HL-60 (cell line): ENCODE measurements around the gene OPA1.

ENCODE experiments used
- GABPA ChIP-seq: IDR thresholded peaks from 2 replicates; pipeline ENCODE4 v1.6.1; 2012; ENCODE audit warnings: low read depth
- POLR2AphosphoS5 ChIP-seq: IDR thresholded peaks from 2 replicates; pipeline ENCODE4 v1.6.1; 2012; ENCODE audit warnings: low read depth
- SPI1 ChIP-seq: IDR thresholded peaks from 2 replicates; pipeline ENCODE4 v1.6.1; 2012; ENCODE audit warnings: low read depth, mild to moderate bottlenecking, borderline replicate concordance
- TF ChIP-seq, protein P1 (sequence below): IDR thresholded peaks from one replicate; pipeline ENCODE4 v1.5.1; 2011; ENCODE audit warnings: low read length, control low read depth, inconsistent platforms; ENCODE audit not compliant: insufficient read depth
- TF ChIP-seq, protein P2 (sequence below): IDR thresholded peaks from 2 replicates; pipeline ENCODE4 v1.6.1; 2012; ENCODE audit warnings: low read depth; ENCODE audit not compliant: insufficient replicate concordance

DNA sequence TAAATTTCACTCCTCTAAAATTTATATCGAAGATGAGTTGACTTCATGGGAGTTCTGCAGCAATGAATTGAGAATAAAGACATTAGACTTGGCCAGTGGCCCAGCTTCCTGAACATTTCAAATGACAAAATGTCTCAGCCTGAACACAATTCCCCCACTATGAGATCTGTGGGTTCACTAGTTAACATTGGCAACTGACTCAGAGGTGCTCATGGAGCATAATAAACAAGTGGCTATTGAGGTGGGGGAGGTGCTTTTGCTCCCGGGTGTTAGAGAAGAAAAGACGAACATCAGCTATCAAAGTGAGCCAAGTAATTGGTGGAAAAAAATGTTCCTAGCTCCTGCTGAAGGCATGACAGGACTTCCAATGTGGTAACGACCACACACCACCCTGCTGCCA is 44.6 kb upstream of the OPA1 start:
- TF ChIP-seq, protein P1, sequence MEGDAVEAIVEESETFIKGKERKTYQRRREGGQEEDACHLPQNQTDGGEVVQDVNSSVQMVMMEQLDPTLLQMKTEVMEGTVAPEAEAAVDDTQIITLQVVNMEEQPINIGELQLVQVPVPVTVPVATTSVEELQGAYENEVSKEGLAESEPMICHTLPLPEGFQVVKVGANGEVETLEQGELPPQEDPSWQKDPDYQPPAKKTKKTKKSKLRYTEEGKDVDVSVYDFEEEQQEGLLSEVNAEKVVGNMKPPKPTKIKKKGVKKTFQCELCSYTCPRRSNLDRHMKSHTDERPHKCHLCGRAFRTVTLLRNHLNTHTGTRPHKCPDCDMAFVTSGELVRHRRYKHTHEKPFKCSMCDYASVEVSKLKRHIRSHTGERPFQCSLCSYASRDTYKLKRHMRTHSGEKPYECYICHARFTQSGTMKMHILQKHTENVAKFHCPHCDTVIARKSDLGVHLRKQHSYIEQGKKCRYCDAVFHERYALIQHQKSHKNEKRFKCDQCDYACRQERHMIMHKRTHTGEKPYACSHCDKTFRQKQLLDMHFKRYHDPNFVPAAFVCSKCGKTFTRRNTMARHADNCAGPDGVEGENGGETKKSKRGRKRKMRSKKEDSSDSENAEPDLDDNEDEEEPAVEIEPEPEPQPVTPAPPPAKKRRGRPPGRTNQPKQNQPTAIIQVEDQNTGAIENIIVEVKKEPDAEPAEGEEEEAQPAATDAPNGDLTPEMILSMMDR = no peak
- TF ChIP-seq GABPA (no peak), POLR2AphosphoS5 (no peak), SPI1 (no peak)
- TF ChIP-seq, protein P2, sequence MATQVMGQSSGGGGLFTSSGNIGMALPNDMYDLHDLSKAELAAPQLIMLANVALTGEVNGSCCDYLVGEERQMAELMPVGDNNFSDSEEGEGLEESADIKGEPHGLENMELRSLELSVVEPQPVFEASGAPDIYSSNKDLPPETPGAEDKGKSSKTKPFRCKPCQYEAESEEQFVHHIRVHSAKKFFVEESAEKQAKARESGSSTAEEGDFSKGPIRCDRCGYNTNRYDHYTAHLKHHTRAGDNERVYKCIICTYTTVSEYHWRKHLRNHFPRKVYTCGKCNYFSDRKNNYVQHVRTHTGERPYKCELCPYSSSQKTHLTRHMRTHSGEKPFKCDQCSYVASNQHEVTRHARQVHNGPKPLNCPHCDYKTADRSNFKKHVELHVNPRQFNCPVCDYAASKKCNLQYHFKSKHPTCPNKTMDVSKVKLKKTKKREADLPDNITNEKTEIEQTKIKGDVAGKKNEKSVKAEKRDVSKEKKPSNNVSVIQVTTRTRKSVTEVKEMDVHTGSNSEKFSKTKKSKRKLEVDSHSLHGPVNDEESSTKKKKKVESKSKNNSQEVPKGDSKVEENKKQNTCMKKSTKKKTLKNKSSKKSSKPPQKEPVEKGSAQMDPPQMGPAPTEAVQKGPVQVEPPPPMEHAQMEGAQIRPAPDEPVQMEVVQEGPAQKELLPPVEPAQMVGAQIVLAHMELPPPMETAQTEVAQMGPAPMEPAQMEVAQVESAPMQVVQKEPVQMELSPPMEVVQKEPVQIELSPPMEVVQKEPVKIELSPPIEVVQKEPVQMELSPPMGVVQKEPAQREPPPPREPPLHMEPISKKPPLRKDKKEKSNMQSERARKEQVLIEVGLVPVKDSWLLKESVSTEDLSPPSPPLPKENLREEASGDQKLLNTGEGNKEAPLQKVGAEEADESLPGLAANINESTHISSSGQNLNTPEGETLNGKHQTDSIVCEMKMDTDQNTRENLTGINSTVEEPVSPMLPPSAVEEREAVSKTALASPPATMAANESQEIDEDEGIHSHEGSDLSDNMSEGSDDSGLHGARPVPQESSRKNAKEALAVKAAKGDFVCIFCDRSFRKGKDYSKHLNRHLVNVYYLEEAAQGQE = no peak
